HFFc6 (cell line): ENCODE measurements around the gene C11orf24. TPM values are rescaled to one million over a fixed set of nuclear protein-coding genes. Genes with fewer than 3 reads are reported as not detected.
"Not testable (repeated sequence)": the region's sequence is repeated elsewhere in the genome, so short reads cannot be mapped to it uniquely, and the experiment has no call there.

Source experiments
- DNase-seq: peaks from one replicate; pipeline ENCODE4 v3.0.0-alpha.2; 2018
- H3K27ac Mint-ChIP-seq: 2 replicates; pipeline ENCODE4 v1.8.0; 2020; ENCODE audit warnings: mild to moderate bottlenecking, mixed read lengths
- H3K27me3 Mint-ChIP-seq: 2 replicates; pipeline ENCODE4 v1.8.0; 2021; ENCODE audit warnings: mild to moderate bottlenecking, moderate library complexity, mixed read lengths; ENCODE audit not compliant: insufficient read depth
- H3K36me3 Mint-ChIP-seq: 2 replicates; pipeline ENCODE4 v1.8.0; 2021; ENCODE audit warnings: low read depth, mixed read lengths
- H3K4me1 Mint-ChIP-seq: 2 replicates; pipeline ENCODE4 v1.8.0; 2020; ENCODE audit warnings: low read depth, mixed read lengths
- H3K4me3 Mint-ChIP-seq: 2 replicates; pipeline ENCODE4 v1.8.0; 2020; ENCODE audit warnings: mild to moderate bottlenecking, moderate library complexity, mixed read lengths
- H3K9me3 Mint-ChIP-seq: 2 replicates; pipeline ENCODE4 v1.8.0; 2020; ENCODE audit warnings: mild to moderate bottlenecking, mixed read lengths
- total RNA-seq, 6 experiments: library from RNA; stranded (reverse); fragmentation: NEBNext Ultra II Directional; extraction: Animal tissue kit (Norgen Biotek cat#: 25700); gene quantifications; 2 replicates in 1 of 6; 3 replicates in 5 of 6; pipeline ENCODE4 v1.2.3, GENCODE V29; 2021
- TF ChIP-seq, protein P1 (sequence below): fragments of 200-600 bp; sonication (generic); IDR thresholded peaks from 2 replicates; pipeline ENCODE4 v1.5.0; 2021; ENCODE audit warnings: antibody characterized with exemption, mild to moderate bottlenecking

C11orf24 gene
- total RNA-seq, 6 experiments from 2014 or later = 88.4 to 126 (median 101) TPM

DNA sequence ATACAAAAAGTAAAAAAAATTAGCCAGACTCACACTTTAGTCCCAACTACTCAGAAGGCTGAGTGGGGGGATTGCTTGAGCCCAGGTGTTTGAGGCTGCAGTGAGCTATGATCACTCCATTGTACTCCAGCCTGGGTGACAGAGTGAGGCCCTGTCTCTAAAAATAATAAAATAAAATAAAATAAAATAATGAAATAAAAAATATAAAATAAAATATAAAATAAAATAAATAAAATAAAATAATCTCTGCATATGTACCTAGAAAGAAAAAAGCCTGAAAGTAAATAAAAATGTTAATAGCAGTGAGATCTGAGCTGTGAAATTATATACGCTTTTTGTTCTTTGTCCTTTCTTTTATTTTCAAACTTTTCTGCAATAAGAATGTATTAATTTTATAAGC, 23.5 kb upstream of the C11orf24 start:
- Mint-ChIP-seq H3K27ac (no peak overlapping the region), H3K36me3 (no peaks in the 10 kb centered on the region), H3K4me3 (no peak overlapping the region), H3K4me1 (no peaks in the 10 kb centered on the region), H3K27me3 (peaks cover 7% of the 10 kb centered on the region), H3K9me3 (peaks cover 4% of the 10 kb centered on the region; the same call in 1 of the 2 replicates)
- TF ChIP-seq, protein P1, sequence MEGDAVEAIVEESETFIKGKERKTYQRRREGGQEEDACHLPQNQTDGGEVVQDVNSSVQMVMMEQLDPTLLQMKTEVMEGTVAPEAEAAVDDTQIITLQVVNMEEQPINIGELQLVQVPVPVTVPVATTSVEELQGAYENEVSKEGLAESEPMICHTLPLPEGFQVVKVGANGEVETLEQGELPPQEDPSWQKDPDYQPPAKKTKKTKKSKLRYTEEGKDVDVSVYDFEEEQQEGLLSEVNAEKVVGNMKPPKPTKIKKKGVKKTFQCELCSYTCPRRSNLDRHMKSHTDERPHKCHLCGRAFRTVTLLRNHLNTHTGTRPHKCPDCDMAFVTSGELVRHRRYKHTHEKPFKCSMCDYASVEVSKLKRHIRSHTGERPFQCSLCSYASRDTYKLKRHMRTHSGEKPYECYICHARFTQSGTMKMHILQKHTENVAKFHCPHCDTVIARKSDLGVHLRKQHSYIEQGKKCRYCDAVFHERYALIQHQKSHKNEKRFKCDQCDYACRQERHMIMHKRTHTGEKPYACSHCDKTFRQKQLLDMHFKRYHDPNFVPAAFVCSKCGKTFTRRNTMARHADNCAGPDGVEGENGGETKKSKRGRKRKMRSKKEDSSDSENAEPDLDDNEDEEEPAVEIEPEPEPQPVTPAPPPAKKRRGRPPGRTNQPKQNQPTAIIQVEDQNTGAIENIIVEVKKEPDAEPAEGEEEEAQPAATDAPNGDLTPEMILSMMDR = no peak
- DNase-seq = no peak

DNA sequence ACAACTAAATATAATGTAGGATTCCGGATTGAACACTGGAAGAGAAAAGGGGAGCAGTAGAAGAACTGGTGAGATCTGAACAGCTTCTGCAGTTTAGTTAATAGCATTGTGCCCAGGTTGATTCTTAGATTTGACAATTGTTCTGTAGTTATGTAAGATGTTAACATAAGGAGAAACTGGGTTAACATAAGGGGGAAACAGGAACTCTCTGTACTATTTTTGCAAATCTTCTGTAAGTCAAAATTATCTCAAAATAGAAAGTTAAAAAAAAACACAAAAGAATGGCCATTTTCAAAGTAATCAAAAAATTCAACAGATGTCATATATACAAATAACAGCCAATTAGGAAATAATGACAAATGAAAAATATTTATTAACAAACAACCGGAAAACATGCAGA, 21.9 kb upstream of the C11orf24 start:
- H3K9me3 Mint-ChIP-seq = peaks cover 16% of the 10 kb centered on the region
- H3K36me3 Mint-ChIP-seq = peaks cover 4% of the 10 kb centered on the region
- TF ChIP-seq, protein P1 = no peak
- H3K4me3 Mint-ChIP-seq = no peak overlapping the region
- H3K4me1 Mint-ChIP-seq = no peaks in the 10 kb centered on the region
- peaks cover 7% of the 10 kb centered on the region for H3K27me3 Mint-ChIP-seq
- no peak for DNase-seq
- H3K27ac Mint-ChIP-seq = no peak overlapping the region

DNA sequence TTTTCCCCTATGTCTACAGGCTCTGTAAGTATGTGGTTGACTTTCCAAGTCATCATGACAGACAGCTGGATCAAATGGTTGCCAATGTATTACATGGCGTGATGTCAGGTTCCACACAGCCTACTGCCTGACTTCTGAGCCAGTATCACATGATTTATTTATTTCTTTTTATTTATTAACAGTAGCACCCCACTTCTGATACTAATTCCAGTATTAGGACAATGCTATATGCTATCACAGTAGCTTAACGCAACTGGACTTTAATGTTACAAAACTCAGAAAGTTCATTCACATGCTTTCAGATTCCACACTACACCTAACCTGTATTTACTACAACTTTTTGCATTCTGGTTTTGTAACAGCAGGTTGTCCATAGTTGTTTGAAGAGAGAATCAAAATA, 17.7 kb upstream of the C11orf24 start:
- peaks cover 16% of the 10 kb centered on the region for H3K9me3 Mint-ChIP-seq
- TF ChIP-seq, protein P1 = no peak
- H3K4me1 Mint-ChIP-seq = no peaks in the 10 kb centered on the region
- no peak for DNase-seq
- peaks cover 18% of the 10 kb centered on the region for H3K27me3 Mint-ChIP-seq
- H3K4me3 Mint-ChIP-seq = no peak overlapping the region
- H3K36me3 Mint-ChIP-seq = peaks cover 4% of the 10 kb centered on the region
- H3K27ac Mint-ChIP-seq = no peak overlapping the region

GRCh38 chr11:68287419-68287818, 15.6 kb upstream of the C11orf24 start:
- TF ChIP-seq, protein P1 = no peak
- DNase-seq = no peak
- H3K27me3 Mint-ChIP-seq = peaks cover 25% of the 10 kb centered on the region
- H3K4me1 Mint-ChIP-seq = no peaks in the 10 kb centered on the region
- peaks cover 4% of the 10 kb centered on the region for H3K36me3 Mint-ChIP-seq
- no peak overlapping the region for H3K4me3 Mint-ChIP-seq
- H3K9me3 Mint-ChIP-seq = peaks cover 16% of the 10 kb centered on the region
- no peak overlapping the region for H3K27ac Mint-ChIP-seq

GRCh38 chr11:68284588-68284987, 12.8 kb upstream of the C11orf24 start:
- H3K36me3 Mint-ChIP-seq = not testable (repeated sequence)

GRCh38 chr11:68282861-68283230, 11.1 kb upstream of the C11orf24 start:
- Mint-ChIP-seq H3K9me3 (no peaks in the 10 kb centered on the region), H3K4me1 (no peaks in the 10 kb centered on the region), H3K4me3 (no peak overlapping the region), H3K27ac (no peak overlapping the region), H3K36me3 (no peaks in the 10 kb centered on the region), H3K27me3 (peaks cover 24% of the 10 kb centered on the region)
- TF ChIP-seq, protein P1 = no peak
- no peak for DNase-seq

More at GRCh38 chr11:68284588-68284987, 12.8 kb upstream of the C11orf24 start:
- not testable (repeated sequence) for H3K4me3 Mint-ChIP-seq, H3K9me3 Mint-ChIP-seq, H3K27ac Mint-ChIP-seq, DNase-seq, H3K4me1 Mint-ChIP-seq
- peaks cover 22% of the 10 kb centered on the region for H3K27me3 Mint-ChIP-seq
